ENCODE measurements around the gene NOSTRIN. TPM values are rescaled to one million over a fixed set of nuclear protein-coding genes. Genes with fewer than 3 reads are reported as not detected.
"Not testable (repeated sequence)": the region's sequence is repeated elsewhere in the genome, so short reads cannot be mapped to it uniquely, and the experiment has no call there.

The NOSTRIN gene
- total RNA-seq, 4 donors from 2014 or later = 12.5 to 22.5 (median 16.1) TPM

DNA sequence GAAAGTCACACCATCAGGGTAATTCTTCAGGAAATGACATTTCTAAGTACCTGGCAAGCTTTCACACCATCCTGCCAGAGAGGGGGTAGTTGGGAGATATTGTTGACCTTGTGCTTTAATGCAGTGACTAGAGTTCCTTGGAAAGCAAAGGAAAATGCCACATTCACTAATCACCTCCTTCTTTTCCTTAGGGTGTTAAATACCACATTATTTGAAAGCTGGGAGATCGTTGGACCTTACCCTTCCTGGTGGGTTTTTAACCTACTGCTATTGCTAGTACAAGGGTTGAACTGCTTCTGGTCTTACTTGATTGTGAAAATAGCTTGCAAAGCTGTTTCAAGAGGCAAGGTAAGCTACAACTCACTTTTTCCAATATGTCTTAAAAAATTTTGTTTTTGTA is 37.0 kb upstream of the NOSTRIN start:
- Histone ChIP-seq H3K4me3 (no peak overlapping the region), H3K9me3 (no peaks in the 10 kb centered on the region), H3K36me3 (peaks cover 0 to 13% of the 10 kb centered on the region in 2 donors), H3K4me1 (no peaks in the 10 kb centered on the region), H3K27me3 (no peaks in the 10 kb centered on the region), H3K27ac (no peak overlapping the region)
- no peak for TF ChIP-seq EP300 (IDR thresholded peaks at IDR 0.05)
- TF ChIP-seq CTCF (IDR thresholded peaks at IDR 0.05) = no peak
- no peak for TF ChIP-seq POLR2AphosphoS5 (IDR thresholded peaks at IDR 0.05)
- TF ChIP-seq POLR2A (IDR thresholded peaks at IDR 0.05) = no peak
- no peak for ATAC-seq
- 82 to 86% methylated on average over 1 of the region's 1 CpG for WGBS, 2 donors (ENCODE audit: low coverage in 1 of 2)

- peaks cover 0 to 13% of the 10 kb centered on the region in 2 donors for H3K36me3 ChIP-seq
- TF ChIP-seq POLR2A (IDR thresholded peaks at IDR 0.05) (no peak), CTCF (IDR thresholded peaks at IDR 0.05) (no peak), POLR2AphosphoS5 (IDR thresholded peaks at IDR 0.05) (no peak), EP300 (IDR thresholded peaks at IDR 0.05) (no peak)
- no peaks in the 10 kb centered on the region for H3K9me3 ChIP-seq
- no peak for ATAC-seq
- H3K4me1 ChIP-seq = no peaks in the 10 kb centered on the region
- 45 to 75% methylated on average over 2 of the region's 2 CpGs for WGBS, 2 donors (ENCODE audit: low coverage in 1 of 2)
- H3K27me3 ChIP-seq = no peaks in the 10 kb centered on the region
- no peak overlapping the region for H3K4me3 ChIP-seq
- H3K27ac ChIP-seq = no peak overlapping the region
Observed at GRCh38 chr2:168766600-168766999, 35.8 kb upstream of the NOSTRIN start.

GRCh38 chr2:168767258-168767657 is 35.2 kb upstream of the NOSTRIN start:
- H3K4me1 ChIP-seq = no peaks in the 10 kb centered on the region
- H3K27ac ChIP-seq = no peak overlapping the region
- 25 to 44% methylated on average over 1 of the region's 1 CpG for WGBS, 2 donors (ENCODE audit: low coverage in 1 of 2)
- H3K9me3 ChIP-seq = no peaks in the 10 kb centered on the region
- TF ChIP-seq POLR2AphosphoS5 (IDR thresholded peaks at IDR 0.05) = no peak
- TF ChIP-seq POLR2A (IDR thresholded peaks at IDR 0.05) = no peak
- H3K36me3 ChIP-seq = peaks cover 0 to 13% of the 10 kb centered on the region in 2 donors
- H3K27me3 ChIP-seq = no peaks in the 10 kb centered on the region
- no peak overlapping the region for H3K4me3 ChIP-seq
- no peak for ATAC-seq

DNA sequence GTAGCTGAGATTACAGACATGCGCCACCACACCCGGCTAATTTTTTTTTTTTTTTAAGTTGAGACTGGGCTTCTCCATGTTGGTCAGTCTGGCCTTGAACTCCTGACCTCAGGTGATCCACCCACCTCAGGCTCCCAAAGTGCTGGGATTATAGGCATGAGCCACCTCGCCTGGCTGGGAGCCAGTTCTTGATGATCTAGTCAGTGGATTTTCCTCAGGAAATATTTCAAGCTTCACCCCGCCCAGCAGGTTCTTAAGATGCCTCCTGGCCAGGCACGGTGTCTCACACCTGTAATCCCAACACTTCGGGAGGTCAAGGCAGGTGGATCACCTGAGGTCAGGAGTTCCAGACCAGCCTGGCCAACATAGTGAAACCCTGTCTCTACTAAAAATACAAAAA is 34.1 kb upstream of the NOSTRIN start:
- H3K27me3 ChIP-seq, H3K27ac ChIP-seq, H3K4me3 ChIP-seq, ATAC-seq, H3K9me3 ChIP-seq, H3K4me1 ChIP-seq: not testable (repeated sequence)
- WGBS, 2 donors (ENCODE audit: low coverage in 1 of 2) = 79 to 97% methylated on average over 5 of the region's 6 CpGs
- H3K36me3 ChIP-seq = peaks cover 0 to 13% of the 10 kb centered on the region in 2 donors

DNA sequence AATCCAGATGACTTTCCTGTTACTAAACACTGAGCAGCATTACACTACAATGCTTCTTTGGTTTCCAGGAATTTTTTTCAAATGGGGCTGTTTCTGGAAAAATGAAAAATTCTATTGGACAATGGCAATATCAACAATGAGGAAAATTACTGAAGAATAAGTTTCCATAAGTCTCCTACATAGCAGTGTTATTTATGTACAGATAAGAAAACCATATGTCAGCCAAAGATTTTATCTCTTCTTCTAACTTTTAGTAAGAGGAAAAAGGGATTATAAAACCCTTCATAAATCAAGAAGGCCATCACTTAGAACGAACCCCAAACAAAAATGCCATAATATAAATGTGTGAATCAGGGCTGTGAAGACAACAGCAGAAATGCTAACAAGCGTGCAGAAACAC is 31.6 kb upstream of the NOSTRIN start:
- no peak overlapping the region for H3K27ac ChIP-seq
- no peaks in the 10 kb centered on the region for H3K4me1 ChIP-seq
- peaks cover 0 to 1% (median 0%) of the 10 kb centered on the region in 3 donors for H3K9me3 ChIP-seq
- H3K27me3 ChIP-seq = no peaks in the 10 kb centered on the region
- ATAC-seq = no peak
- H3K36me3 ChIP-seq = peaks cover 0 to 20% of the 10 kb centered on the region in 2 donors
- TF ChIP-seq POLR2A (IDR thresholded peaks at IDR 0.05) = no peak
- no peak for TF ChIP-seq CTCF (IDR thresholded peaks at IDR 0.05)
- TF ChIP-seq POLR2AphosphoS5 (IDR thresholded peaks at IDR 0.05) = no peak
- TF ChIP-seq EP300 (IDR thresholded peaks at IDR 0.05) = no peak
- WGBS, 2 donors (ENCODE audit: low coverage in 1 of 2) = 60 to 66% methylated on average over 2 of the region's 2 CpGs
- no peak overlapping the region for H3K4me3 ChIP-seq

DNA sequence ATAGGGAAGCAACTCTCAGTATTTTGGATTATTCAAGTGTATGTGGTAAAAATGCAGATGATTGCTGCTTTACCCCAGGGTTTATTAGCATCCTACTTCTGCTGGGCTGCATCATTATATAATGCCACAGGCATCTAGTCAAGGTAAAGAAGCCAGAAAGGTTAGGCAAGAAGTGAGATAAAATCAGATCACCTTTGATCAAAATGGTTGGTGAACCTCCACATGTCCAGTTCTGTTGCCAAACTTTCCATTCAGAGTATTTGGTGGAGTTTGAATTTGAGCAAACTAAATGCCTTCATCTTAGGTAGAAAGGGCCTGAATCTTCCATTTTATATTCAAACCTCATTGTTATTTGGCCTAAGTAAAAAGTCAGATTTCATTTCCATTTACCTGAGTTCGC is 29.7 kb upstream of the NOSTRIN start:
- 92 to 100% methylated on average over 1 of the region's 1 CpG for WGBS, 2 donors (ENCODE audit: low coverage in 1 of 2)
- H3K4me1 ChIP-seq = no peaks in the 10 kb centered on the region
- no peak for TF ChIP-seq POLR2A (IDR thresholded peaks at IDR 0.05)
- peaks cover 0 to 6% (median 0%) of the 10 kb centered on the region in 3 donors for H3K9me3 ChIP-seq
- no peaks in the 10 kb centered on the region for H3K27me3 ChIP-seq
- peaks cover 0 to 20% of the 10 kb centered on the region in 2 donors for H3K36me3 ChIP-seq
- H3K4me3 ChIP-seq = no peak overlapping the region
- ATAC-seq = no peak
- H3K27ac ChIP-seq = no peak overlapping the region

Data from gastroesophageal sphincter (tissue), 4 donors.